Activated CD8-positive, alpha-beta T cell treated with anti-CD3 and anti-CD28 coated beads for 36 hours (primary cell): ENCODE results near the gene TRIM6. TPM values are rescaled to one million over a fixed set of nuclear protein-coding genes. Genes with fewer than 3 reads are reported as not detected.

Experiments
- ATAC-seq: fragments of 200-7000 bp; cut with Tn5 transposase; one replicate; pipeline ENCODE4 v1.10.0; 2021; ENCODE audit warnings: mild to moderate bottlenecking, moderate library complexity
- CTCF ChIA-PET: fragments of 350-600 bp; sonication (Branson Sonifier 250); formaldehyde crosslinking; loops from one replicate; lab custom pipeline; 2021; ENCODE audit warnings: antibody characterized with exemption; lab: Charles Lee
- POLR2A ChIA-PET: fragments of 350-600 bp; sonication (Branson Sonifier 250); formaldehyde crosslinking; loops from one replicate; lab custom pipeline; 2021; ENCODE audit warnings: antibody characterized with exemption; lab: Charles Lee
- DNase-seq: peaks from one replicate; pipeline ENCODE4 v3.0.0-alpha.2; 2020
- H3K27ac Mint-ChIP-seq: one replicate; pipeline ENCODE4 v1.8.0; 2021; ENCODE audit warnings: mild to moderate bottlenecking, mixed read lengths
- H3K27me3 Mint-ChIP-seq: one replicate; pipeline ENCODE4 v1.8.0; 2021; ENCODE audit warnings: mixed read lengths
- H3K36me3 Mint-ChIP-seq: one replicate; pipeline ENCODE4 v1.8.0; 2021; ENCODE audit warnings: low read depth, mixed read lengths
- H3K4me1 Mint-ChIP-seq: one replicate; pipeline ENCODE4 v1.8.0; 2021; ENCODE audit warnings: low read depth, mixed read lengths
- H3K4me3 Mint-ChIP-seq: one replicate; pipeline ENCODE4 v1.8.0; 2021; ENCODE audit warnings: mild to moderate bottlenecking, moderate library complexity, mixed read lengths
- H3K9me3 Mint-ChIP-seq: one replicate; pipeline ENCODE4 v1.8.0; 2021; ENCODE audit warnings: mixed read lengths
- intact Hi-C: fragments of 100-400 bp; cut with micrococcal nuclease; formaldehyde crosslinking; loops from one replicate; pipeline ENCODE4 v1.10.0; 2022
- total RNA-seq, 2 experiments: library from RNA; stranded (reverse); gene quantifications; one replicate each; pipeline ENCODE4 v1.2.3, GENCODE V29; 2021
- TF ChIP-seq, protein P1 (sequence below): fragments of 200-600 bp; IDR thresholded peaks from one replicate; pipeline ENCODE4 v1.8.0; 2022; ENCODE audit warnings: antibody characterized with exemption, mild to moderate bottlenecking

TRIM6 gene
- total RNA-seq, 2 experiments from 2014 or later, result 0.32 to 0.47 TPM

DNA sequence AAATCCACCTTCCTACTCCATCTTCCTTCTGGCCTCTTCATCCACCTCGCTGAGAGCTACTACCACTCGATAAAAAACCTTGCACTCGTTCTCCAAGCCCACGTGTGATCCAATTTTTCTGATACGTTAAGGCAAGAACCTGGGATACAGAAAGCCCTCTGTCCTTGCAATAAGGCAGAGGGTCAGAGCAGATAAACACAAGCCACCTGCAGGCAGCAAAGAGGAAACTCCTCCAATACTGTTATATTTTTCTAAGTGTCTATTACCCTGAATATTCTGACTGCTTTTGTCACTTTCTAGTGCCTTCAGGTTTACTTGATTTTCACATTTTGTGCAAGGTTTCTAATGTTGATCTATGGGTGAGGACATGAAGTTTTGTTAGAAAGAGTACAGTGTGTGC, 61.9 kb downstream of the TRIM6 start:
- POLR2A ChIA-PET, result no interaction called here
- no peak for ATAC-seq

More for the DNA sequence above, 61.9 kb downstream of the TRIM6 start:
- Mint-ChIP-seq H3K4me1 (no peaks in the 10 kb centered on the region), H3K36me3 (peaks cover 1% of the 10 kb centered on the region), H3K4me3 (no peak overlapping the region), H3K27me3 (no peaks in the 10 kb centered on the region), H3K27ac (no peak overlapping the region), H3K9me3 (no peaks in the 10 kb centered on the region)
- intact Hi-C loops, result no loop called here
- TF ChIP-seq, protein P1, sequence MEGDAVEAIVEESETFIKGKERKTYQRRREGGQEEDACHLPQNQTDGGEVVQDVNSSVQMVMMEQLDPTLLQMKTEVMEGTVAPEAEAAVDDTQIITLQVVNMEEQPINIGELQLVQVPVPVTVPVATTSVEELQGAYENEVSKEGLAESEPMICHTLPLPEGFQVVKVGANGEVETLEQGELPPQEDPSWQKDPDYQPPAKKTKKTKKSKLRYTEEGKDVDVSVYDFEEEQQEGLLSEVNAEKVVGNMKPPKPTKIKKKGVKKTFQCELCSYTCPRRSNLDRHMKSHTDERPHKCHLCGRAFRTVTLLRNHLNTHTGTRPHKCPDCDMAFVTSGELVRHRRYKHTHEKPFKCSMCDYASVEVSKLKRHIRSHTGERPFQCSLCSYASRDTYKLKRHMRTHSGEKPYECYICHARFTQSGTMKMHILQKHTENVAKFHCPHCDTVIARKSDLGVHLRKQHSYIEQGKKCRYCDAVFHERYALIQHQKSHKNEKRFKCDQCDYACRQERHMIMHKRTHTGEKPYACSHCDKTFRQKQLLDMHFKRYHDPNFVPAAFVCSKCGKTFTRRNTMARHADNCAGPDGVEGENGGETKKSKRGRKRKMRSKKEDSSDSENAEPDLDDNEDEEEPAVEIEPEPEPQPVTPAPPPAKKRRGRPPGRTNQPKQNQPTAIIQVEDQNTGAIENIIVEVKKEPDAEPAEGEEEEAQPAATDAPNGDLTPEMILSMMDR, result no peak
- no peak for DNase-seq
- CTCF ChIA-PET, result no interaction called here

Other genes starting within 250 kb of the TRIM6 start
- gene OR51B6, start 245.1 kb upstream of the TRIM6 start, total RNA-seq, result not detected
- gene OR51M1, start 212.8 kb upstream of the TRIM6 start, total RNA-seq, result not detected
- not detected for gene OR51Q1, start 174.5 kb upstream of the TRIM6 start, total RNA-seq
- gene OR51I1, start 155.1 kb upstream of the TRIM6 start, total RNA-seq, result not detected
- not detected for gene OR51I2, start 147.3 kb upstream of the TRIM6 start, total RNA-seq
- not detected for gene OR52D1, start 108.0 kb upstream of the TRIM6 start, total RNA-seq
- not detected for gene UBQLN3, start 86.7 kb upstream of the TRIM6 start, total RNA-seq
- under 1 TPM in 1 of 2 experiments, not detected in 1; 0.25 TPM for gene UBQLNL, start 79.9 kb upstream of the TRIM6 start, total RNA-seq
- not detected for gene OR52H1, start 48.1 kb upstream of the TRIM6 start, total RNA-seq
- gene OR52B6, start 15.8 kb upstream of the TRIM6 start, total RNA-seq, result not detected
- gene TRIM34, start 28.4 kb downstream of the TRIM6 start, total RNA-seq, result 1 to 10 TPM; 8.5 to 9.3 TPM
- 10 to 100 TPM; 21.5 TPM for gene TRIM5, start 88.4 kb downstream of the TRIM6 start, total RNA-seq
- gene TRIM22, start 93.2 kb downstream of the TRIM6 start, total RNA-seq, result 100 to 1,000 TPM; 138 to 149 TPM
- gene OR56B1, start 139.8 kb downstream of the TRIM6 start, total RNA-seq, result under 1 TPM in 1 of 2 experiments, not detected in 1; 0.25 TPM
- 1 to 10 TPM in 1 of 2 experiments, under 1 TPM in 1; 0.47 to 1.1 TPM for gene OR52N4, start 157.6 kb downstream of the TRIM6 start, total RNA-seq
- gene OR52N5, start 186.7 kb downstream of the TRIM6 start, total RNA-seq, result not detected
- not detected for gene OR52N1, start 194.6 kb downstream of the TRIM6 start, total RNA-seq
- gene OR52N2, start 212.3 kb downstream of the TRIM6 start, total RNA-seq, result not detected
- not detected for gene OR52E6, start 245.3 kb downstream of the TRIM6 start, total RNA-seq